SW 1271 (cell line): ENCODE results near the gene PRICKLE1.
"Not testable (repeated sequence)": the region's sequence is repeated elsewhere in the genome, so short reads cannot be mapped to it uniquely, and the experiment has no call there.

Experiments
- DNase-seq, 2 experiments: peaks; one replicate each; lab custom pipeline; 2025; lab: John Stamatoyannopoulos, UW

PRICKLE1 gene

GRCh38 chr12:42556917-42557316 is 32.6 kb downstream of the PRICKLE1 start:
- no peak for DNase-seq

- DNase-seq, result no peak
Measured at GRCh38 chr12:42552822-42553221, 36.7 kb downstream of the PRICKLE1 start.

- DNase-seq, result no peak
Measured at GRCh38 chr12:42550800-42551199, 38.7 kb downstream of the PRICKLE1 start.

DNA sequence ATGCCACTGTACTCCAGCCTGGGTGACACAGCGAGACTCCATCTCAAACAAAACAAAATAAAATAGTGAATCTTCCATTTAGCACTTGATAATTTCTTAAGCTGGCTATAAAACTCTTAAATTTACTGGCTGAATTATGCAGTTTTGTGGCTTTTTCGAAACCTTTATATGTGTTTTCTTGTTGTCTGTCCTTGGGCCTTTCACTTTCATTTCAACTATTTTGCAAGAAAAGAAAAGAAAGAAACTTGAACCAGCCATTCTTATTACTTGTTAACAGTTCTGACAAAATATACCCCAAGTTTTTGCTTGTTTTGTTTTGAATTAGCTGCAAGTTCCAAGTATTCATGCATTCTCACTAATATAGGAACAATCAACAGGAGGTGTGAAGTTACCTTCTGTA is 42.8 kb downstream of the PRICKLE1 start:
- DNase-seq, result no peak

- DNase-seq, result no peak
Measured at GRCh38 chr12:42541965-42542364, 47.6 kb downstream of the PRICKLE1 start.

- not testable (repeated sequence) for DNase-seq
Measured at GRCh38 chr12:42541308-42541707, 48.2 kb downstream of the PRICKLE1 start.

DNA sequence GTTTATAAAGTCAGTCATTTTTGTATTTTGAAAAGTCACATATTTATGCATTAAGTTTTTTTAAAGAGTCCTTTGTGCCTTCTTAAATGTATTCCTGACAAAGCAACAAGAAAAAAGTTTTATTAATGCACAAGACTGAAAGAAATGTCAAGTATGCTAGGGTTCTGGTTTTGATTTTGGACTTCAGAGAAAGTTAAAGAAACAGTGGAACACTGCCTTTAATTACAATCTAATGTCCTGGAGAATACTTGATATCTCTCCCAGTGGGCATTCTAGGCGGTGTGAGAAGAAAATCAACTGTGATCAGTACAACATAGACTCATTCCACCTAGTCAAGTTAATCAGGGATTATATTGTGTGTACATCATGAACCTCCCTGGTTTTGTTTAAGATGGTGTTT is 49.9 kb downstream of the PRICKLE1 start:
- DNase-seq, result no peak

GRCh38 chr12:42538203-42538602 is 51.3 kb downstream of the PRICKLE1 start:
- DNase-seq, result no peak

DNA sequence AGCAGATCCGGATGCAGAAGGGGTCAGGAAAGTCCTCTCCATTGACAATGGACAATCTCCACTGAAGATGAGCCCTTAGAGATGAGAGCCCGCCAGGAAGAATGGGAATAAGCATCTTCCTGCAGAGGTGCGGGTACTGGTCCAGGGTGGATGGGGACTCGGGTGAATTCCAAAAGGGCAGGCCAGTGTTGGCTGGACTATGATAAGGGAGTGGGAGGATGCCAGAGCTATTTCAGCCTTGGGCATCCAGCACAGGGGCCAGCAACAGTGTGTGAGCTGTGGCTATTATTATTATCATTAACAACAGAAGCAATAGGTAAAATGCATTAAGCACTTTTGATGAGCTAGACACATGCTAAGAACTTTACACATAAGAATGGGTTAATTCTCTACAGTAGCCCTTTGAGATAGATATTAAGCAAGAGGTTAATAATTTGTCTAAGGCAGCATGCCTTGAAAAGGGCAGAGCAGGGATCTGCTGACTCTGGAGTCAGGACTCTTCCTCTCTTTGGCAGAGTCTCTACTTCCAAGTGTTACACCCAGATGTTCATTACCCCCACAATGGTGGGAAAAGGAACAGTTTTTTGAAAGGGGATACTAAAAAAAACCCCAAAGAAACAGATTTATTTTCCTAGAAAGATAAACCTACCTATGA is 55.2 kb downstream of the PRICKLE1 start:
- DNase-seq, result no peak

- no peak for DNase-seq
Measured at GRCh38 chr12:42530284-42530683, 59.3 kb downstream of the PRICKLE1 start.

DNA sequence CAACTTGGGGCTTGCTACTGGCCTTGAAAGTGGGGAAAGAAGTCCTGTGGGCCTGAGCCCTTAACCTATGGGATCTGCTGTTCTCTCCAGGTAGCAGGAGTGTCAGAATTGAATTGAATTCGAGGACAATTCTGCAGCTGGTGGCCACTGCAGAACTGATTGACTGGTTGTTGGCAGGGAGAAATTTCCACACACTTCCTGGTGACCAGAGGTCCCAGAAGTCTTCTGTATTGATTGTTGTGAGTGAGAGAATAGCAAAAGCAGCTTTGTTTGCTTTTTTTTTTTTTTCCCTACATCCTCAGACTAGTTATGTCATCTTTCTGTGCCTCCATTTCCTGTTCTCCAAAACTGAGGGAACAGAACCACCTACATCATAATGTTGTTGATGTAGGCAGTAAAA is 64.1 kb downstream of the PRICKLE1 start:
- DNase-seq, result no peak

GRCh38 chr12:42524716-42525115 is 64.8 kb downstream of the PRICKLE1 start:
- DNase-seq, result no peak

DNA sequence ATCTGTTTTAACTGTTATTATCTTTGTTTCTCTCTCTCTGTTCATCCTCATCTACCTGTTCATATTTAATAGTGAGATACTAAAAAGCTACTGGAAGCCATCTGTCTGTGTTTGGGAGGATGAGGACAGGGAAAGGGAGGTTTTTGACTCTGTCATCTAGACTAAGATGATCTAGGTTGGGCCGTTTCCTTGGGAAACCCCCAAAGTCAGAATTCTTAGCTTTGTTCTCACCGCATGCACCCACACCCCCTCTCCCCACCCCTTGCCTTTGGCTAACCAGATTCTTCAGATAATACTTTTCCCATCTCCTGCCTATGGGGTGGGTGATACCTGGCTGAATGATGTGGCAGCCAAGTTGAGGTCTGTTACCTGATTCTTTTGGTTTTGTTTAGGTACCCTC is 73.0 kb downstream of the PRICKLE1 start:
- no peak for DNase-seq

GRCh38 chr12:42511656-42512055 is 77.9 kb downstream of the PRICKLE1 start:
- no peak for DNase-seq

GRCh38 chr12:42510823-42511222 is 78.7 kb downstream of the PRICKLE1 start:
- no peak for DNase-seq

- no peak for DNase-seq
Measured at GRCh38 chr12:42508913-42509460, 80.6 kb downstream of the PRICKLE1 start.

DNA sequence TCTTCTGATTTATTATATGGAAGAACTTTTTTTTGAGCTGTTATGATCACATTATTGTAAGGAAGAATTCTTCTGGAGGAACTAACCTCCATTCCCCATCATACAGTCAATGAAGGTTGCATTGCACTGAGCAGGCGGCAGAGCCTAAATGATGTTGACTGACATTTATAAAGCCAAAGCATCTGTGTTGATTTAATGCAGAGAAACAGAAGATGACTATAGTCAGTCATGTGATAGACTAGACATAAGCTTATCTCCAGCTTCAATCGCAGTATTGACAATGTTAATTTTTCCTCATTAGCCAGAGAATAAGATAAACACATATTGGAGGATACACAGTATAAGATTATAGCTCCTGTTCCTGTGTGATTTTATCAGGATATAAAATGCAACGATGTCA is 82.0 kb downstream of the PRICKLE1 start:
- no peak for DNase-seq

GRCh38 chr12:42507081-42507480 is 82.5 kb downstream of the PRICKLE1 start:
- no peak for DNase-seq

DNA sequence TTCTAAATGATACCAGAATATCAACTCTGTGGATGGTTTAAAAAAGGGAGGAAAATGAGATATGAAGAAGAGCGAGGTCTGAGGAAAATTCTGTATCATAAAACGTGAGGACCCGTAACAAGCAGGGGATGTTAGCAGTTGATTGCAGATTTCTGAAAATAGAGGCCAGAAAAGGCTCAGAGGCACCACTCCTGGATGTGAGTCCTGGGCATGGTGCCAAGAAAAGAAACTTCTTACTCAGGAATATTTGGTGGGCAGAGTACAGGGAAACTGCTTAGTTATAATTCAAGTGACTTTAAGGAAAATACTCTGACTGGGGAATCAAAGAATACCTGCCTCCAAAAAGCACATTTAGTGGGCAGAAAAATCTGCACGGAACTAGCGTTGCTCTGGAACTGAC is 85.5 kb downstream of the PRICKLE1 start:
- no peak for DNase-seq

- no peak for DNase-seq
Measured at GRCh38 chr12:42502682-42503081, 86.9 kb downstream of the PRICKLE1 start.

- no peak for DNase-seq
Measured at GRCh38 chr12:42498549-42499247, 90.8 kb downstream of the PRICKLE1 start.

- no peak for DNase-seq
Measured at GRCh38 chr12:42496886-42497285, 92.7 kb downstream of the PRICKLE1 start.

DNA sequence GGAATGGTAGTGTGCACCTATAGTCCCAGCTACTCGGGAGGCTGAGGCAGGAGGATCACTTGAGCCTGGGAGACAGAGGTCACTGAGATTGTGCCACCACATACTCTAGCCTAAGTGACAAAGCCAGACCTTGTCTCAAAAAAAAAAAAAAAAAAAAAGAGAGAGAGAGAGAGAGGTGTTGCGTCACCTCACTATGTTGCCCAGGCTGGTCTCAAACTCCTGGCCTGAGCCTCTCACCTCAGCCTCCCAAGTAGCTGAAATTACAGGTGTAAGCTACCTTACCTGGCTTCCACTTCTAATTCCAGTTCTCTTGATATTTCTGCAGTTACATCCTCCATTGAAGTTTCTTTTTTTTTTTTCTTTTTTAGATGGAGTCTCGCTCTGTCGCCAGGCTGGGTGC is 94.3 kb downstream of the PRICKLE1 start:
- no peak for DNase-seq

GRCh38 chr12:42492267-42492666 is 97.3 kb downstream of the PRICKLE1 start:
- no peak for DNase-seq
